Parathyroid adenoma (tissue), 2 donors: ENCODE results near the gene SMARCE1.
A peak's percentile ranks its signal among the peaks of the same experiment; 100 is the strongest.

Experiments used
- H2AFZ ChIP-seq: fragments of 300-600 bp; sonication (generic); one replicate; pipeline ENCODE4 v1.7.0; 2017; ENCODE audit warnings: antibody characterized with exemption, mild to moderate bottlenecking
- H3K27ac ChIP-seq: fragments of 300-600 bp; sonication (generic); one replicate; pipeline ENCODE4 v1.7.0; 2017
- H3K27me3 ChIP-seq: fragments of 300-600 bp; sonication (generic); one replicate; pipeline ENCODE4 v1.7.0; 2017; ENCODE audit warnings: low read length; ENCODE audit not compliant: control insufficient read depth, insufficient read depth
- H3K36me3 ChIP-seq: fragments of 300-600 bp; sonication (generic); one replicate; pipeline ENCODE4 v1.7.0; 2017; ENCODE audit warnings: low read length; ENCODE audit not compliant: control insufficient read depth, insufficient read depth
- H3K4me1 ChIP-seq: fragments of 300-600 bp; sonication (generic); one replicate; pipeline ENCODE4 v1.7.0; 2017; ENCODE audit warnings: control low read depth
- H3K4me2 ChIP-seq: fragments of 300-600 bp; sonication (generic); one replicate; pipeline ENCODE4 v1.7.0; 2017; ENCODE audit warnings: low read length
- H3K4me3 ChIP-seq: fragments of 300-600 bp; sonication (generic); one replicate; pipeline ENCODE4 v1.7.0; 2017; ENCODE audit warnings: low read depth, low read length
- H3K79me2 ChIP-seq: fragments of 300-600 bp; sonication (generic); one replicate; pipeline ENCODE4 v1.7.0; 2017; ENCODE audit warnings: control low read depth
- H3K9ac ChIP-seq: fragments of 300-600 bp; sonication (generic); one replicate; pipeline ENCODE4 v1.7.0; 2017; ENCODE audit warnings: mild to moderate bottlenecking
- H3K9me3 ChIP-seq: fragments of 300-600 bp; sonication (generic); one replicate; pipeline ENCODE4 v1.7.0; 2017; ENCODE audit warnings: low read length; ENCODE audit not compliant: control insufficient read depth
- TF ChIP-seq, protein P1 (sequence below): fragments of 300-600 bp; sonication (generic); IDR thresholded peaks from one replicate; pipeline ENCODE4 v1.7.0; 2017; ENCODE audit warnings: antibody characterized with exemption, mild to moderate bottlenecking
- donor health status: primary hyperparathyroidism.

Gene SMARCE1

DNA sequence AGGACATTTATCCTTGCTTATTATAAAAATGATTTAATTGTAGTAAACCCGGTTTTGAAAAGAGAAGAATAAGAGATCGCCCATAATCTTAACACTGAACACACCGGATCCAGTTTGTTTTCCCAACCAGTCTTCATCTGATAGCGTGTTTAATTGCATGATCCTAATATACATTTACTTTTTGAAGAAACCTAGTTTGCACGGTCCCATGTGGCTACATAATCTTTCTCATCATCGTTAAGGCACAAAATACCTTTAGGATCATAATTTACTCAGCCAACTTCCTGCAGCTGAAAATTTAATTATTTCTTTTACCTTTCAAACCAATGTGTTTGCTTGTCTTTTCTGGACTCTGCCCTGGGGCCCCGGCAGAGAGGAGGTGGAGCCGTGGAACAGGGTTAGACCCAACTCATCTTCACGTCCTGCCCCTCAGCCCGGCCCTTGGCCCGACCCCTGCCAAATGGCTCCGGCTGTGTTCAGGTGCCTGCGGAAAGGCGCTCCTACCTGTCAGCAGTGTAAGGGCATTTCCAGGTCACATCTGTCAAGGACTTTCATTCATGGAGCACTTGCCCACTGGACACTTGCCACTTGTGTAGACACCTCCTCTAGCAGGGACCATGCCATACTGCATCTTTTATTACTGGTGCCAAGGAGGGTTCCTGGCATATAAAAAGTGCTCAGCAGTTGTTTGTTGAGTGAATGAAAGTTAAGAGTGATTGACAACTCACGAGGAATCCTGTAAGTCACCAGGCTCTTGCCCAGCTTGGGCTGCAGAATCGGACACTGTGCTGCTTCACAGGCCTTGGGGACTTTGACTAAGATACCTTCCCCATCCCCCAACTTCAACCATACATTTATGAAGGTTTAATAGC is 28.6 kb downstream of the SMARCE1 start:
- H3K36me3 ChIP-seq = no peaks in the 10 kb centered on the region
- no peaks in the 10 kb centered on the region for H3K27me3 ChIP-seq
- H3K27ac ChIP-seq = no peak overlapping the region
- H3K4me2 ChIP-seq = no peak overlapping the region
- no peaks in the 10 kb centered on the region for H3K79me2 ChIP-seq
- TF ChIP-seq, protein P1, sequence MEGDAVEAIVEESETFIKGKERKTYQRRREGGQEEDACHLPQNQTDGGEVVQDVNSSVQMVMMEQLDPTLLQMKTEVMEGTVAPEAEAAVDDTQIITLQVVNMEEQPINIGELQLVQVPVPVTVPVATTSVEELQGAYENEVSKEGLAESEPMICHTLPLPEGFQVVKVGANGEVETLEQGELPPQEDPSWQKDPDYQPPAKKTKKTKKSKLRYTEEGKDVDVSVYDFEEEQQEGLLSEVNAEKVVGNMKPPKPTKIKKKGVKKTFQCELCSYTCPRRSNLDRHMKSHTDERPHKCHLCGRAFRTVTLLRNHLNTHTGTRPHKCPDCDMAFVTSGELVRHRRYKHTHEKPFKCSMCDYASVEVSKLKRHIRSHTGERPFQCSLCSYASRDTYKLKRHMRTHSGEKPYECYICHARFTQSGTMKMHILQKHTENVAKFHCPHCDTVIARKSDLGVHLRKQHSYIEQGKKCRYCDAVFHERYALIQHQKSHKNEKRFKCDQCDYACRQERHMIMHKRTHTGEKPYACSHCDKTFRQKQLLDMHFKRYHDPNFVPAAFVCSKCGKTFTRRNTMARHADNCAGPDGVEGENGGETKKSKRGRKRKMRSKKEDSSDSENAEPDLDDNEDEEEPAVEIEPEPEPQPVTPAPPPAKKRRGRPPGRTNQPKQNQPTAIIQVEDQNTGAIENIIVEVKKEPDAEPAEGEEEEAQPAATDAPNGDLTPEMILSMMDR = no peak
- H3K9ac ChIP-seq = no peak overlapping the region
- H2AFZ ChIP-seq = peak overlapping the region; percentile 62
- no peaks in the 10 kb centered on the region for H3K4me1 ChIP-seq
- H3K9me3 ChIP-seq = no peaks in the 10 kb centered on the region
- no peak overlapping the region for H3K4me3 ChIP-seq

GRCh38 chr17:40617678-40618240 is 29.9 kb downstream of the SMARCE1 start:
- H3K36me3 ChIP-seq = no peaks in the 10 kb centered on the region
- H3K4me3 ChIP-seq = no peak overlapping the region
- no peaks in the 10 kb centered on the region for H3K4me1 ChIP-seq
- H3K79me2 ChIP-seq = no peaks in the 10 kb centered on the region
- no peaks in the 10 kb centered on the region for H3K27me3 ChIP-seq
- H3K4me2 ChIP-seq = no peak overlapping the region
- no peaks in the 10 kb centered on the region for H3K9me3 ChIP-seq
- H3K27ac ChIP-seq = no peak overlapping the region
- TF ChIP-seq, protein P1 = no peak
- no peak overlapping the region for H3K9ac ChIP-seq
- no peak overlapping the region for H2AFZ ChIP-seq

DNA sequence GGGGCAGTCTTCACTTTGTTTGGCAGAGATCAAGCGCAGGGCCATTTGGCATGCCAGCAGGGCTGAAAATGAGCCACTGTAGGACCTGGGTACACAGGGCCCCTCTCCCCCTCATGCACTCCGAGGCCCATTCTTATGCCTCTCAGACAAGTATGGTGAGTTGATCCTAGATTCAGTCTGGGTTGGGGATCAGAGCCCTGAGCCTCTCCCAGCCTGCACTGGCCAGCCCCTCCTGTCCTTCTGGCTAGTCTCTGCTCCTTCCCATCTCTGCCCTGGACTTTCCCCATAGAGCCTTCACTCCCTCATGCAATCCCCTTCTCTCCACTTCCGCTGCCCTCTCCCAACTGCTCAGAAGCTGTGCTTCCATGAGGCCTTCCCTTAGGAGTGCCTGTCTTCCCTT is 31.0 kb downstream of the SMARCE1 start:
- no peak overlapping the region for H3K27ac ChIP-seq
- H3K4me3 ChIP-seq = no peak overlapping the region
- TF ChIP-seq, protein P1 = no peak
- no peaks in the 10 kb centered on the region for H3K36me3 ChIP-seq
- H3K9ac ChIP-seq = no peak overlapping the region
- no peaks in the 10 kb centered on the region for H3K4me1 ChIP-seq
- H3K9me3 ChIP-seq = no peaks in the 10 kb centered on the region
- no peaks in the 10 kb centered on the region for H3K27me3 ChIP-seq
- H3K4me2 ChIP-seq = no peak overlapping the region
- H3K79me2 ChIP-seq = no peaks in the 10 kb centered on the region
- no peak overlapping the region for H2AFZ ChIP-seq

DNA sequence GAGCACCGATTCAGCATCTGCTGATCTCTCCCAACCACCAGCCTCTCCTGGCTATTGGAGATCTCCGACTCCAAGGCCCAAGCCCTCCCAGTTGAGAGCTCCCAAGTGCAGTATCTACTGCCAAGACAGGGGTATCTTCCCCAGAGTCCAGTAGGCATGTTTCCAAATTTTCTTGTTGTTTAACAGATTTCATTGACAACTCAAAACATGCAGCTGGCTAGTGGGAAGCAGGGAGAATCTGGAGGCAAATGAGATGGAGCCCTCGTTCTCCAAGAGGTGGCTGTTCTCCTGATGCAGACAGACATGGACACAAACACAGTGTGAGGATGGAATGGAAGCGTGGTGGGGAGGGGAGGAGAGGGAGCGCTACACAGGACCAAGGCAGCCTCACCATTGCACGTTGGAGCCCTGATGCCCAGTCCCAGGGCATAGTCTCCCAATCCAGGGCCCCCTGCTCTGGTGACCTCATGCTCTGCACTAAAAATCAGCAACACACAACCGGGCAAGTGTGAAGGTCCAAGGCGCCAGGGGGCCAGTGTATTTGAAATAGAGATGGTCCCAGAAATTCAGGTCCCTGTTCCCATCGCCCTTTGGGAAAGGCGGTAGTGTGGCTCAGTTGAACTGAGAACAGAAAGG is 31.7 kb downstream of the SMARCE1 start:
- Histone ChIP-seq H3K79me2 (no peaks in the 10 kb centered on the region), H3K4me3 (no peak overlapping the region), H3K27ac (no peak overlapping the region), H3K9me3 (no peaks in the 10 kb centered on the region), H3K27me3 (no peaks in the 10 kb centered on the region), H2AFZ (no peak overlapping the region), H3K9ac (no peak overlapping the region), H3K4me1 (no peaks in the 10 kb centered on the region), H3K36me3 (no peaks in the 10 kb centered on the region), H3K4me2 (no peak overlapping the region)
- TF ChIP-seq, protein P1 = no peak
